ENCODE measurements around the gene PIP5KL1.

PIP5KL1 gene

DNA sequence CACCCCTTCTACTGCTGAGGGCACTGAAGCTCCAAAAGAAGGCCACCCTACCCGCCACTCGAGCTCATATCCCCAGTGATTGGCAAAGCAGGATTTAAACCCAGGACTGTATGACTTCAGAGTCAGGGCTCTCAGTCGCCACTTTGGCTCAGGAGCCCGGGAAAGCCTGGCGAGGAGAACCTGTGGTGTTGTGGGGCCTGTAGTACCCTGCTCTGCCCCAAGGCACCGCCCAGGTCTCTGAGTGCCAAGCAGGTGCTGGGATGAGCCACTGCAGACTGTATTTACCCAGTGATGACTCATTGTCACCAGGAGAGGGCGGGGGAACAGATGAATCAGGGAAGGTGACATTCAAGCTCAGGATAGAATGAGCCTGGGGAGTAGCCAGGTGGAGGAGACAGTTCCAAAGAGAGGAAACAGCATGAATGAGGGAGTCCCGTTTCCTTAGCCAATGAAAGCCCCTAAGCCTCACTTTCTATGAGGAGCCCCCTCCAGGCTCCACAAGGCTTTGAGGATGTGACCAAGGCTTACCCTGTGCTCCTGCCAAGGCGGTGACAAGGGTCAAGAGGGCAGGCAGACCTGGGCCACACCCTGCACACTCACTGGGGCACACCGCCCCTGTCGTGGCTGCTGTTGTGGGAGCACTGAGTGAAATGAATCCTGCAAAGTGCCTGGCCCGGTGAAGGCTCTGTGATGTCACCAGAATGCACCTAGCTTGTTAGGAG lies 24.9 kb upstream of the PIP5KL1 start:
- Histone ChIP-seq H3K27me3 (ENCODE audit: insufficient read depth, low read length) (no peaks in the 10 kb centered on the region), H3K9ac (ENCODE audit: low read depth, low read length) (no peak overlapping the region), H3K4me1 (ENCODE audit: insufficient read depth, low read length) (peaks cover 7% of the 10 kb centered on the region; the same call in 1 of the 2 replicates), H3K27ac (ENCODE audit: low read depth, low read length) (0 out of 2 replicates have a peak overlapping the region, but pooled peaks have one; percentile 51), H3K4me3 (ENCODE audit: low read length) (no peak overlapping the region), H3K36me3 (ENCODE audit: insufficient read depth, low read length) (no peaks in the 10 kb centered on the region), H3K9me3 (ENCODE audit: insufficient read depth, low read depth, low read length) (no peaks in the 10 kb centered on the region)
- 59% methylated on average over 12 of the region's 12 CpGs for WGBS

DNA sequence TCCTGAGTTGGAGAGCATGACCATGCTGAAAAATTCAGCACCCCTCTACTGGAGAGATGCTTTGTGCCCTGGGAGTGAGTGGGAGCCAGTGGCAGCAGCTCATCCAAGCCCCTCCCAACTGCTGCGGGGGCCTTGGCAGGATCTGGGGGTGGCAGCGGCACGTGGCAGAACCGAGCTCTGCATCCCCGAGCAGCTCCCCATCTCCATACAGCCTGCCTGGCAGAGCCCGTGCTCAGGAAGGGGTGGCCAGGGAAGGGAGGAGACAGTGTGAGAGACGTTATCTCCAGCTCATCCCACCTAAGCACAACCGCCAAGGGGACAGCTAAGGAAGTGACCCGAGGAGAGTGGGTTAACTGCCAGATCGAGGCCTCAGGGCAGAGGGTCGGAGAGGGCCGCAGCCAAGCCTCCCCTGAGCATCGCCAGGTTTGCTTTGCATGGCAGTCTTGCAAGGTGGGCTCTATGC lies 24.3 kb upstream of the PIP5KL1 start:
- Histone ChIP-seq H3K36me3 (ENCODE audit: insufficient read depth, low read length) (no peaks in the 10 kb centered on the region), H3K9me3 (ENCODE audit: insufficient read depth, low read depth, low read length) (no peaks in the 10 kb centered on the region), H3K4me1 (ENCODE audit: insufficient read depth, low read length) (peaks cover 7% of the 10 kb centered on the region; the same call in 1 of the 2 replicates), H3K27ac (ENCODE audit: low read depth, low read length) (no peak overlapping the region), H3K27me3 (ENCODE audit: insufficient read depth, low read length) (no peaks in the 10 kb centered on the region), H3K9ac (ENCODE audit: low read depth, low read length) (no peak overlapping the region), H3K4me3 (ENCODE audit: low read length) (no peak overlapping the region)
- 91% methylated on average over 13 of the region's 13 CpGs for WGBS

DNA sequence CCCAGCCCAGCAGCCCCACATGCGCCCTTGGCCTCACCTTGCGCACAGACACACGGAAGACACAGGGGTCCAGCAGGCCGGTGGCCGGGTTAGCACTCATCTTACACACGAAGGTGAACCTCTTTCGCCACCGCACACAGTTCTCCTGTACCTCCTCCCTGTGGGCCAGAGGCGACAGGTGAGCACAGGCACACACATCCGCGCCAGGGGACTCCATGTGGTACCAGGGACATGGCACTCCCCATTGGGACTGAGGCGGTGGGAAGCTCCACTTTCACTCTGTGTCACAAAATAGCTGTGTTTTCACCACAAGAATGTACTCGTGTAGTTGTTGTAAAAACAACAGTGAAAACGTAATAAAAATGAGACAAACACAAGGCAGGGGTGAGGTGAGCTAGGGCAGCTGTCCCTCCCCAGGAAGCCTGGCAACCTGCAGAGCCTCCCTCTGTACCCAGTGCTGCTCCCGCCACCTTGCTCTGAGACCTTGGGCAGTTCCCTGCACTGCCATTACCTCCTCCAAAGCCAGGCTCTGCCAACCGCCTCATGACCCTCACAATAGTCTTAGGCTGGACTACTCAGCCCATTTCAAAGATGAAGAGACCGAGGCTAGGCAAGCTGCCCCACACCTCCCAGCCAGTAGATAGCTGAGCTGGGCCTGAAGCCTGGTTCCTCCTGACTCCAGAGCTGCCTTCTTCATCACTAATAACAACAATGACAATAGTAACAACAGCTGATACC lies 23.4 kb upstream of the PIP5KL1 start:
- Histone ChIP-seq H3K27ac (ENCODE audit: low read depth, low read length) (no peak overlapping the region), H3K36me3 (ENCODE audit: insufficient read depth, low read length) (no peaks in the 10 kb centered on the region), H3K9me3 (ENCODE audit: insufficient read depth, low read depth, low read length) (no peaks in the 10 kb centered on the region), H3K4me1 (ENCODE audit: insufficient read depth, low read length) (peaks cover 7% of the 10 kb centered on the region; the same call in 1 of the 2 replicates), H3K27me3 (ENCODE audit: insufficient read depth, low read length) (no peaks in the 10 kb centered on the region), H3K9ac (ENCODE audit: low read depth, low read length) (no peak overlapping the region), H3K4me3 (ENCODE audit: low read length) (no peak overlapping the region)
- WGBS: 94% methylated on average over 17 of the region's 17 CpGs

DNA sequence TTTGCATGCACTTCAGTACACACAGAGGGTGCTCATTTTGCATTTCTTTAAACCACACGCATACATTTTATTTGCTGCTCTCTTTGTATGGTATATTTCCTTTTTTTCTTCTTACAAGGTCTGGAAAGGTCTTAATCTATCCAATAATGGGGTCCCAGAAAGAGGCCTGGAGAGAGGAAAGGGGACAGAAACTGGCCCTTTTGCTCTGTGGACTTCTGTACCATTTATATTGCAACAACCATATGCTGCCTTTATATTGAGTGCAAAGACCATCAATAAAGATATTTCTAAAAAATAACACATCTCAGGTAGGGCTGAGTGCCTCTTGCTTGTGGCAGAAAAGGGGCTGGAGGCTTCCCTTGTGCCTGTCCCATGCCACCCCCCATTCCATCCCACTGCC lies 22.6 kb upstream of the PIP5KL1 start:
- Histone ChIP-seq H3K36me3 (ENCODE audit: insufficient read depth, low read length) (no peaks in the 10 kb centered on the region), H3K4me1 (ENCODE audit: insufficient read depth, low read length) (peaks cover 7% of the 10 kb centered on the region; the same call in 1 of the 2 replicates), H3K9ac (ENCODE audit: low read depth, low read length) (no peak overlapping the region), H3K4me3 (ENCODE audit: low read length) (no peak overlapping the region), H3K9me3 (ENCODE audit: insufficient read depth, low read depth, low read length) (no peaks in the 10 kb centered on the region), H3K27me3 (ENCODE audit: insufficient read depth, low read length) (no peaks in the 10 kb centered on the region), H3K27ac (ENCODE audit: low read depth, low read length) (no peak overlapping the region)
- no CpG with 5 or more reads among the region's 1 CpG for WGBS

DNA sequence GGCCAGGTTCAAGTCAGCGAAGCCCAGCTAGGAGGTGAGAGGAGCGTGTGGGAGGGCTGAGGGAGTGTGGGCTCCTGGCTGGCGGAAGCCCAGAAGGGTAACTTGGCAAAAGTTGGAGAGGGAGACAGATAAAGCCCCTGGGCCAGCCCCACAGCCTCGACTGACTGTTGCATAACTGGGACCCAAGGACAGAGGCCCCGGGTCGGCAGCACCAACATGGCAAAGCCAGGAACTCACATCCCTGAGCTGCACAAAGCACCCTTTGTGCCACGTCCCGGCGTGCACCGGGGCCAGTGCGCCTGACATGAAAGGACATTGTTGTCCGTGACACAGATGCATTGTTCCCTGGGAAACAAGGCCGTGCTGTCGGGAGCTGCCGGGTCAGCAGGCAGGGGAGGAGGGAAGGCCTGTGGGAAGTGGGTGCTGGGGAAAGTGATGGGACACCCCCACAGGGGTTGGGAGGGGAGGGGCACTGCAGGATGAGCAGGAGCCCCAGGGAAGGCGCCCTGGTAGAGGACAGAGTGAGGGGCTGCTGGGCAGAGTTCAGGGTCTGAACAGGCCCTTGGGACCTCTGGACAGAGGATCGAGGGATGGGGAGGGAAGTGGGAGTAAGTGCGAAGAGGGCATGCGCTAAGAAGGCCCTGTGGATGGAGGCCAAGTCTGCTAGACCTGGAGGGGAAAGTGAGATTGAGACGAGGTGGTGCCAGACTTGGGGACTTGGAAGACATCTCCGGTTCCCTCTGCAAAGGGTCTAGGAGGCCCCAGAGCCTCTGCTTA lies 20.1 kb upstream of the PIP5KL1 start:
- no peak overlapping the region for H3K4me3 ChIP-seq (ENCODE audit: low read length)
- no peaks in the 10 kb centered on the region for H3K9me3 ChIP-seq (ENCODE audit: insufficient read depth, low read depth, low read length)
- 0 out of 2 replicates have a peak overlapping the region, but pooled peaks have one; percentile 31 for H3K9ac ChIP-seq (ENCODE audit: low read depth, low read length)
- no peaks in the 10 kb centered on the region for H3K27me3 ChIP-seq (ENCODE audit: insufficient read depth, low read length)
- H3K36me3 ChIP-seq (ENCODE audit: insufficient read depth, low read length): peaks cover 3% of the 10 kb centered on the region; the same call in 1 of the 2 replicates
- 91% methylated on average over 21 of the region's 21 CpGs for WGBS
- H3K4me1 ChIP-seq (ENCODE audit: insufficient read depth, low read length): peaks cover 6% of the 10 kb centered on the region; the same call in 1 of the 2 replicates
- H3K27ac ChIP-seq (ENCODE audit: low read depth, low read length): no peak overlapping the region

DNA sequence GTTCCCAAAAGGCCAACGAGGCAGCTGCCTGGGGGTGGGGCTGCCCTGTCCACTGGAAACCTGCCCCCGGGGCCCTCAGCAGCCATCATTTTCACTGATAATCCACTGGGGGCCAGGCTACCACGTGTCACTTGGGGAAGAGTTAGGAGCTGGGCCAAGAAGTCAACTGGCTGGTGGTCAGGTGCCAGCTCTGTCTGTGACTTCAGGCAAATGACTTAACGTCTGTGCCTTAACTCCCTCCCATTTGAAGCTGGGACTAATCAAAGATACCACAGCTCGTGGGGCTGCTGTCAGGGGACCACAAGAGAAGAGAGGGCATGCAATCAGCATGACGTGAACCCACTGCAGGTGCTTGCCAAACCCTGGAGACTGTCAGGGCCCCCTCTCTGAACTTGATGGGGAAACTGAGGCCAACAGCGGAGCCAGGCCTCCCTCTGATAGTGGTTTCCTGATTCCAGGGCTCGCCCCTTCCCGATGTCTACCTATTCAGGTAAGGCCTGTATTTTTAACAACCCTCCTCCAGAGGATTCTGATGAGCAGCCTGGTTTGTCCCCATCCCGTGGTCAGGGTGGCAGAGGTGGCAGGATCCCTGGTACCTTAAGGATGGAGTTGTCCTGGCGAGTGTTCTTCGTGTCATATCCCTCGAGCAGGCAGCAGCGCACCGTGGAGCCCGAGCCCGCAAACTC lies 19.4 kb upstream of the PIP5KL1 start:
- no peak overlapping the region for H3K4me3 ChIP-seq (ENCODE audit: low read length)
- peaks cover 10% of the 10 kb centered on the region for H3K36me3 ChIP-seq (ENCODE audit: insufficient read depth, low read length)
- no peaks in the 10 kb centered on the region for H3K9me3 ChIP-seq (ENCODE audit: insufficient read depth, low read depth, low read length)
- WGBS: 94% methylated on average over 17 of the region's 17 CpGs
- no peaks in the 10 kb centered on the region for H3K4me1 ChIP-seq (ENCODE audit: insufficient read depth, low read length)
- no peak overlapping the region for H3K9ac ChIP-seq (ENCODE audit: low read depth, low read length)
- no peaks in the 10 kb centered on the region for H3K27me3 ChIP-seq (ENCODE audit: insufficient read depth, low read length)
- no peak overlapping the region for H3K27ac ChIP-seq (ENCODE audit: low read depth, low read length)

DNA sequence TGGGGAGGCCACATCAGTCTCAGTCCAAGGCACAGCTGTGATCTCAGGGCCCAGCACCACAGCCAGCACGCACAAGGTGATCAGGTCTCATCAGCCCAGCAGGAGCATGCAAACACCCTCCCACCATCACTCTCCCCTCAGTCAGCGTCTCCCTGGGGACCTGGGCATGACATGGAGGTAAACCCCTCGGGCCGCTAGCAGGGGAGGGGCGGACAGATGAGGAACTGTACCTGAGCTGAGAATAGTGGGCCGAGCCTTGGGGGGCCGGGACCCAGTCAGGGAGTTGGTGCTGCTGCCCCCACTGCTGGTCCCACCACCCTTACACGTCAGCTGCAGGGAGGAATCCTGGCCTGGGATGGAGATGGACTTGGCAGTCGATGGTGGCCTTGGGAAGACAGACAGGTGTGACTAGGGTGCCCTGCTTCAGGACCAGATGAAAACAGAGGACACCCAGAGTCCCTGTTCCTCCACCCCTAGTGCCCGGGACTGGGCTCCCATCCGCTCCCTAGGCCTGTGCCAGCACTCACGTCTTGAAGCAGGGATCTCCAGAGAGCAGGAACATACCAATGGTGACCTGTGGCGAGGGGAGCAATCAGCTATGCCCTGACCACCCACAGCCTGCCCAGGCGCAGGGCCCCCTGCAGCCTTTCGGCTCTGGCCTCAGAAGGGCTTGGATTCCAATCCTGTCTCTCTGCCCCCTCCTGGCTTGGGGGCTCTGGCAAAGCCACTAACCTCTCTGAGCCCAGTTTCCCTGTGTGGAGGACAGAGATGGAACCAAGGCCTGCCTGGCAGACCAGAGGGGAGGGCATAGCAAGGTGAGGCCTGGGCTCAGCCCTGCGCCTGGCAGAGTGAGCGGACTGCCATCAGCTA lies 17.5 kb upstream of the PIP5KL1 start:
- Histone ChIP-seq H3K9me3 (ENCODE audit: insufficient read depth, low read depth, low read length) (no peaks in the 10 kb centered on the region), H3K9ac (ENCODE audit: low read depth, low read length) (no peak overlapping the region), H3K4me1 (ENCODE audit: insufficient read depth, low read length) (no peaks in the 10 kb centered on the region), H3K36me3 (ENCODE audit: insufficient read depth, low read length) (peaks cover 24% of the 10 kb centered on the region), H3K4me3 (ENCODE audit: low read length) (no peak overlapping the region), H3K27ac (ENCODE audit: low read depth, low read length) (no peak overlapping the region), H3K27me3 (ENCODE audit: insufficient read depth, low read length) (no peaks in the 10 kb centered on the region)
- 88% methylated on average over 17 of the region's 17 CpGs for WGBS

DNA sequence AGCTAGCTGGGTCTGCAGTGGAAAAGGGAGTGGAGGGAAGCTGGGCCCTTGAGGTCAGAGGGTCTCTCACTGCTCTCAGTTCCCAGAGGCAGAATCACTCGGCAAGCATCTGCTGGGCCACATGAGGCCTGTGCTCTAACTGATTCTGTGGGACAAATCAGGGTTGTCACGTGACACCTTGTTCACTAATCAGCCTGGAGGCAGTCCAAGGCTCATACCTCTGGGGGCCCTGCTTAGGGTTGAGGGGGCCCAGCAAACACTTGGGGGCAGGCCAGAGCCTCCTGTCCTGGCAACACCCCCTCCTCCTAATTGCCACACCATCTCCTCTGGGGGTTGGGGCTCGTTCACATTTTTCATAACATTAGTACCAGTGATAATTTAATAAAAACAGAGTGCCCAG lies 16.2 kb upstream of the PIP5KL1 start:
- no peaks in the 10 kb centered on the region for H3K27me3 ChIP-seq (ENCODE audit: insufficient read depth, low read length)
- WGBS: 88% methylated on average over 3 of the region's 3 CpGs
- H3K4me3 ChIP-seq (ENCODE audit: low read length): no peak overlapping the region
- H3K9me3 ChIP-seq (ENCODE audit: insufficient read depth, low read depth, low read length): no peaks in the 10 kb centered on the region
- H3K9ac ChIP-seq (ENCODE audit: low read depth, low read length): no peak overlapping the region
- H3K4me1 ChIP-seq (ENCODE audit: insufficient read depth, low read length): no peaks in the 10 kb centered on the region
- H3K36me3 ChIP-seq (ENCODE audit: insufficient read depth, low read length): peaks cover 34% of the 10 kb centered on the region
- no peak overlapping the region for H3K27ac ChIP-seq (ENCODE audit: low read depth, low read length)

DNA sequence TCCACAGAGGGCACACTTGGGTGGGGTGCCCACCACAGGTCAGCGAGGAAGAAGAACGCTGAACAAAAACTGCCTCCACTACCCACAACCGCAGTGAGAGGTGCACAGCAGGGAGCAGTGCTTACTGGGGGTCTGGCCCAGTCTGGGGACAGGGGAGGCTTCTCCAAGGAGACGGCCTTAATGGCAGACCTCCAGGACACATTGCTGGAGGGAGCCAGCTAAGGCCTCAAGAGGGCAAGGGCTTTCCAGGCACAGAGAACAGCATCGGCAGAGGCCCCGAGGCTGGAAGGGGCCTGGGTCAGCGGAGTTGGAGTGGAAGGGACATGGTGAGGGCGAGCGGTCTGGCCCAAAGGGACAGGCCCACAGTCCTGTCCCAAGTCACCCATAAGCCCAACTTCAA lies 15.4 kb upstream of the PIP5KL1 start:
- Histone ChIP-seq H3K9me3 (ENCODE audit: insufficient read depth, low read depth, low read length) (no peaks in the 10 kb centered on the region), H3K27me3 (ENCODE audit: insufficient read depth, low read length) (no peaks in the 10 kb centered on the region), H3K4me3 (ENCODE audit: low read length) (no peak overlapping the region), H3K4me1 (ENCODE audit: insufficient read depth, low read length) (no peaks in the 10 kb centered on the region), H3K9ac (ENCODE audit: low read depth, low read length) (no peak overlapping the region), H3K27ac (ENCODE audit: low read depth, low read length) (no peak overlapping the region), H3K36me3 (ENCODE audit: insufficient read depth, low read length) (peaks cover 34% of the 10 kb centered on the region)
- WGBS: 97% methylated on average over 9 of the region's 9 CpGs

DNA sequence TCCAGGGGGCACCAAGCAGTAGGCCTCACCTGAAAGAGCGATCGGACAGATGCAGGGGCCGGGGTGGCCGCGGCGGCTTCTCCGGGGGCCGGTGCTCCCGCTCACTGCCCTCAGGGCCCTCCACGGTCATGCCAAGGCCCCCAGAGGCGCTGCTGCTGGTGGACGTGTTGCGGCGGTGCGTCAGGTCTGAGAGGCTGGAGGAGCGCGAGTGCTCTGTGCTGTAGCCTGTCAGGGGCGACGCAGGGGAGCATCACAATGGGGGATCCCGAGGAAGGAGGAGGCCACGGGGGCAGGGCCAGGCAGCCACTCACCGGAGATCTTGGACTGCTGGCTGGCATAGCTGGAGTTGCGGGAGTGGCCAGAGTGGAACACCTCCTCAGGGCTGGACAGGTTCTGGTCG lies 14.8 kb upstream of the PIP5KL1 start:
- no peaks in the 10 kb centered on the region for H3K9me3 ChIP-seq (ENCODE audit: insufficient read depth, low read depth, low read length)
- 95% methylated on average over 24 of the region's 24 CpGs for whole genome bisulfite sequencing
- no peak overlapping the region for H3K27ac ChIP-seq (ENCODE audit: low read depth, low read length)
- no peak overlapping the region for H3K9ac ChIP-seq (ENCODE audit: low read depth, low read length)
- H3K36me3 ChIP-seq (ENCODE audit: insufficient read depth, low read length): peaks cover 34% of the 10 kb centered on the region
- no peak overlapping the region for H3K4me3 ChIP-seq (ENCODE audit: low read length)
- no peaks in the 10 kb centered on the region for H3K27me3 ChIP-seq (ENCODE audit: insufficient read depth, low read length)
- no peaks in the 10 kb centered on the region for H3K4me1 ChIP-seq (ENCODE audit: insufficient read depth, low read length)

Measured in HUES64 (cell line).